ENCODE data around the gene MEIS3. TPM values are rescaled to one million over a fixed set of nuclear protein-coding genes. Genes with fewer than 3 reads are reported as not detected.

Gene MEIS3
- polyA plus RNA-seq, 4 donors = 18.6 to 28.0 (median 20.1) TPM

- DNase-seq (ENCODE audit: low read depth in 4 of 4, low spot score in 3 of 4) = no peak
Measured at GRCh38 chr19:47435883-47436417, 16.6 kb upstream of the MEIS3 start.

DNA sequence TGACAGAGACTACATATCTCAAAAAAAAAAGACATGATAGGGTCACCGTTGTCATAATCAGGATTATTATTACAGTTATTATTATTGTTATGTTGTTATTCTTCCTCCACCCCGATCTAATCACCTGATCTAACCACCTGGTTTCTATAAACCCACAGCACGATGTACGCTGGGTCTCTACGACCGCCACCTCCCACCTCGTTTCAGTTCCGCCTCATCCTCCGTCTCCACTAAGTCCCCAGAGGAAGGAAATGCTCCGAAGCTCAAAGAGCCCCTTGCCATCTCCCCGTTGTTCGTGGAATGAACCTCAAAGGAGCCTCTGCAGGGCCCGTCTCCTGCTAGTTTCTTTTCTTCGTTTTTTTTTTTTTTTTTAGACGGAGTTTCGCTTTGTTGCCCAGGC, 15.9 kb upstream of the MEIS3 start:
- DNase-seq (ENCODE audit: low read depth in 4 of 4, low spot score in 3 of 4) = no peak

DNA sequence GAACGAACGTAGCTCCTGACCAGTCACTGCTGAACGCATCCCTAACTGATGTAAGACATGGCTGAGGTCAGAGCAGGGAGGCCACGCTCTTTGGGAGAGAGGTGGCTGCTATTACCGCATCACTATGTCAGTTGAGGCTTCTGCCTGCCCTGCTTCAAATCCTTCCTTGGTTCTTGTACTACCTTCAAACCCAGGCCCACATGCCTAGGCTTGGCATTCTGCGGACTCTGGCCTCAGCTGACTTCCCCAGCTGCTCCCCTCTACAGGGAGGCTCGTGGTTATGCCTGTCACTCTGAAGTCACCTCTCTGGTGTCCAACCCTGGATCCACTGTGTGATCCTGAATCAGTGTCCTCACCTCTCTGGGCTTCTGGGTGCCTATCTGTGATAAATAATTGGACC, 14.8 kb upstream of the MEIS3 start:
- no peak for DNase-seq (ENCODE audit: low read depth in 4 of 4, low spot score in 3 of 4)

- DNase-seq (ENCODE audit: low read depth in 4 of 4, low spot score in 3 of 4) = no peak
Measured at GRCh38 chr19:47433121-47433520, 13.8 kb upstream of the MEIS3 start.

GRCh38 chr19:47432499-47432898, 13.2 kb upstream of the MEIS3 start:
- no peak for DNase-seq (ENCODE audit: low read depth in 4 of 4, low spot score in 3 of 4)

DNA sequence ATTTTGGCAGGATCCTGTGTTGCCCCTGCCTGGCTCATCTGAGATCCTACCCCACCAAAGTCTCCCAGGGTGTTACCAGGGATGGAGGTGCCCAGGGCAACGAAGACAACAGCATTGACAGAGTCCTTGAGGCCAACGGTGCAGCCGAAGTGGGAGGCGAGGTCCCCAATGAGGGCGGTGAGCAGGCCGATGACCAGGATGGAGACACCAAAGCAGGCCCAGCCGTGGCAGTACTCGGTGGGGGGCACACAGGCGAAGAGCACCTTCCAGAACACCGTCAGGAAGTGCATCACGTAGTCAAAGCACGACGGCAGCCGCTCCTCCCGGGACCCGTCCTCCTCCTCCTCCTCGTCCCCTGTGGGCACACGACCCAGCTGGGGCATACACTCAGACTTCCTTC, 12.8 kb upstream of the MEIS3 start:
- DNase-seq (ENCODE audit: low read depth in 4 of 4, low spot score in 3 of 4) = no peak

GRCh38 chr19:47430041-47430802, 10.9 kb upstream of the MEIS3 start:
- no peak for DNase-seq (ENCODE audit: low read depth in 4 of 4, low spot score in 3 of 4)

- DNase-seq (ENCODE audit: low read depth in 4 of 4, low spot score in 3 of 4) = no peak
Measured at GRCh38 chr19:47429140-47429793, 9.9 kb upstream of the MEIS3 start.

DNA sequence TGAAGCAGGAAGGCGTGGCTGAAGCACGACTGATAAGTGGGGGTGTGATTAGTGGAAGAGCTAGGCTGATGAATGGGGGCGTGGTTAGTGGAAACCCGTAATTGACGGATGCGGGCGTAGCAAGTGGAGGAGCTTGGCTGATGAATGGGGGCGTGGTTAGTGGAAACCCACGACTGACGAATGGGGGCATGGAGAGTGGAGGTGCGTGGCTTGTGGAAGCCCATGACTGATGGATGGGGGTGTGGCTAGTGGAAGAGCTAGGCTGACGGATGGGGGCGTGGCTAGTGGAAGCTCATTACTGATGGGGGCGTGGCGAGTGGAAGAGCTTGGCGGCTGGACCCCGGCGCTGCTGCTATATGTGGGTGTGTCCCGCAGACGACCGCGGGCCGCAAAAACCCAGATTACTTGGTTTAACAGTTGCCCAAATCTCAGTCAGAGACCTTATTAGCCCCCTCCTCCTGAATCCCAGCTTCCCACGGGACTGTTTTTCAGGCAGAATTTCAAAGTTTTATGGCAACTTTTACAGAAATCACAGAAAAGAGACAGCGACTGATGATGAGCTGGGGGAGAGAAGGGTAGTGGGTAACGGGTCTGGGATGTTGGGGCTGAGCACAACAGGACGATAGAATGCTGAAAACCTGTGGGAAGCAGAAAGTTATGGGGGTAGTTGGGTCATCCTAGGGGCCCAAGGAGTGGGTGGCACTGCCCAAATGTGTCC, 9.0 kb upstream of the MEIS3 start:
- peak in 3 of 4 donors; percentile 68 to 82 (median 78) for DNase-seq (ENCODE audit: low read depth in 4 of 4, low spot score in 3 of 4)

DNA sequence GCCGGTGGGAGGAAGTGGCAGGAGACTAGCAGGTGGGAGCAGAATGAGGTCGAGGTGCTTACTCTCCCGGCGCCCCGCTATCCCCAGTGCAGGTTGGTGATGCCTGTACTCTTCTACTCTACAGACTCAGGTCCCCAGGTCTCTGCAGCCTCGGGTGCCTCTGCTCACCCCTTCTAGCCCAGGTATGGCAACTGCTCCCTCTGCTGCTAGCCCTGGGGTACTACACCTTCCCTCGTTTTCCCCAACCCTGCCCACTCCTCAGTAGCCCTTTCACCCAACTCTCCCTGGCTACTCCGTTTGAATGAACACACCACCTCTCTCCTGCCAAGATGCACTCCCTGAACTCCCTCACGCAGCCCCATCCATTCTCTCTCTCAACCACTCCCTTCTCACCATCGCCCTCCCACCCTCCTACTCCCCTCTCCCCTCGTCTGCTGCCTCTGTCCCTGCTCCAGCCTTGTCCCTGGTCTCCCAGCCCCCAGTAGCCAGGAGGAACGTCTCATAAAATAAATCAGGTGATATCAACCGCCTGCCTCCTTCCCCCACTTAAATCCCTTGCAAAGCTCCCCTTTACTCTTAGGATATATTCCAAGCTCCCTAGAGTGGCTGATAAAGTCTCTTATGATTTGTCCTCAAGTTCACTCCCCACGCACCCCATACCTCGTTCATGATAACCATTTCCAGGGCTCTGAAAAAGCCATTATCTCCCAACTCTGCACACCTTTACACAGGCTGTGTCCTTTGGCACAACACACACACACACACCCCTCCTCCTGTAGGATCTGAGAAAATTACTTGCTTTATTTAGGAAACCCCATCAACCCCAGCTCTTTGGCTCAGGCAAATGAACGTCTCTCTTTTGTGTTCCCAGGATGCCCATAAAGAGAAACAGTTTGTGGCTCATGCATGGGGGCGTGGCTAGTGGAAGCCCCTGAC, 8.2 kb upstream of the MEIS3 start:
- DNase-seq (ENCODE audit: low read depth in 4 of 4, low spot score in 3 of 4) = peak in 1 of 4 donors; percentile 44

DNA sequence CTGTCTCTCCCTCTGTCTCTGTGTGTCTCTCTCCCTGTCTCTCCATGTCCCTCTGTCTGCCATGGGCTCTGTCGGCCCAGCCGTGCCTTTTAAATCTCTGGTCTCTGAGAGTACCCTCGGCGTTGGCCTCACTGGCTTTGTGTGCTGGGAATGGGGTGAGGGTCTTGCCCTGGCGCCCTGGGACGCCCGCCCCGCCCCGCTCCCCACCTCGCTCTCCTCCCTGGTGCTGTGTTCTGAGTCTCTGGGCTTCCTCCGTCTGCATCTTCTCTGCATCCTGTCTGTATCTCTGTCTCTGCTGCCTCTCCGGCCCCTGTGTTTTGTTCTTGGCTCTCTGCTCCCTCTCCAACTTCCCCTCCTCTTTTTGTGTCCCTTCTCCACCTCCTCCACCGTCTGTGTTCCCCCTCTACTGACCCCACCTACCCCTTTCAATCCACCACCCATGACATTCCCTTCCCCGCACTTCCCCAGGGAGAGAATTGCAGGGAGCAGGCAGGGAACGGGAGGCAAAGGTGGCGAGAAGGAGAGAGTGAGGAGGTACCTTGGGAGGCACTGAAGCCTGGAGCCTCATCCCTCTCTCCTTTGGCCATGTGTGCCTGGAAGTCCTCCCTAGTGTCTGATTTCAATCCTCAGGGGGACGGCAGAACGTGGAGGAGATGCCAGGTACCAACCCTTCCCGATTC, 4.0 kb upstream of the MEIS3 start:
- no peak for DNase-seq (ENCODE audit: low read depth in 4 of 4, low spot score in 3 of 4)

- DNase-seq (ENCODE audit: low read depth in 4 of 4, low spot score in 3 of 4) = no peak
Measured at GRCh38 chr19:47422417-47423163, 3.3 kb upstream of the MEIS3 start.

GRCh38 chr19:47421844-47422395, 2.6 kb upstream of the MEIS3 start:
- DNase-seq (ENCODE audit: low read depth in 4 of 4, low spot score in 3 of 4) = peak in 1 of 4 donors; percentile 49

- no peak for DNase-seq (ENCODE audit: low read depth in 4 of 4, low spot score in 3 of 4)
Measured at GRCh38 chr19:47421244-47421786, 2.0 kb upstream of the MEIS3 start.

GRCh38 chr19:47419789-47420188, 462 bp upstream of the MEIS3 start:
- no peak for DNase-seq (ENCODE audit: low read depth in 4 of 4, low spot score in 3 of 4)

- no peak for DNase-seq (ENCODE audit: low read depth in 4 of 4, low spot score in 3 of 4)
Measured at GRCh38 chr19:47418692-47419029, 666 bp downstream of the MEIS3 start.

GRCh38 chr19:47417746-47418691, 1.3 kb downstream of the MEIS3 start:
- no peak for DNase-seq (ENCODE audit: low read depth in 4 of 4, low spot score in 3 of 4)

Measured in right renal pelvis (tissue), 4 donors.